ENCODE data around the gene NCAPG2.

The NCAPG2 gene

DNA sequence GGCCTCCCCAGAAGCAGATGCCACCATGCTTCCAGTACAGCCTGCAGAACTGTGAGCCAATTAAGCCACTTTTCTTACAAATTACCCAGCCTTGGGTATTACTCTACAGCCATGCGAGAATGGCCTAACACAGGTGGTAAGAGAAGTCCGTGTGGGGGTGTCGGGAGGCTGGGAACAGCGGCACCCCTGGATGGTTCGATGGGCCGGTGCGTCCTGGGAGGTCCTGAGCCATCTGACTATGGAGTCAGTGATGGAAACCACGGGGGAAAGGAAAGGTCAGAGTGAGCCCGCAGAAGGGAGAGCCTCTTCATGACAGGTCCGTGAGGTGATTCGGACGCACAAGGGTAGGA is 114.4 kb downstream of the NCAPG2 start:
- in situ Hi-C loops (cut with MboI; ENCODE audit: low sequenced_read_pairs) = no loop called here
- H3K27me3 ChIP-seq (ENCODE audit: low read depth) = peaks cover 12% of the 10 kb centered on the region
- H3K36me3 ChIP-seq (replicated peaks) = no peaks in the 10 kb centered on the region
- no peaks in the 10 kb centered on the region for H3K9me3 ChIP-seq
- no peaks in the 10 kb centered on the region for H3K4me1 ChIP-seq
- H3K4me3 ChIP-seq = no peak overlapping the region
- no peak for DNase-seq (ENCODE audit: low spot score in 2 of 2)

DNA sequence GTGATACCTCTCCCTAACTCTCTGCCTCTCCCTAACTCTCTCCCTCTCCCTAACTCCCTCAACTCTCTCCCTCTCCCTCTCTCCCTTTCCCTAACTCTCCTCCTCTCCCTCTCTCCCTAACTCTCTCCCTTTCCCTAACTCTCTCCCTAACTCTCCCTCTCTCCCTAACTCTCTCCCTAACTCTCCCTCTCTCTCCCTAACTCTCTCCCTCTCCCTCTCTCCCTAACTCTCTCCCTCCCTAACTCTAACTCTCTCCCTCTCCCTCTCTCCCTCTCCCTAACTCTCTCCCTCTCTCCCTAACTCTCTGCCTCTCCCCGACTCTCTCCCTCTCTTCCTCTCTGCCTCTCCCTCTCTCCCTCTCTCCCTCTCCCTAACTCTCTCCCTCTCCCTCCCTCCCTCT is 115.0 kb downstream of the NCAPG2 start:
- in situ Hi-C loops (cut with MboI; ENCODE audit: low sequenced_read_pairs) = no loop called here
- Histone ChIP-seq H3K27me3 (ENCODE audit: low read depth) (peaks cover 12% of the 10 kb centered on the region), H3K9me3 (no peaks in the 10 kb centered on the region), H3K4me3 (no peak overlapping the region), H3K4me1 (no peaks in the 10 kb centered on the region), H3K36me3 (replicated peaks) (no peaks in the 10 kb centered on the region)
- no peak for DNase-seq (ENCODE audit: low spot score in 2 of 2)

DNA sequence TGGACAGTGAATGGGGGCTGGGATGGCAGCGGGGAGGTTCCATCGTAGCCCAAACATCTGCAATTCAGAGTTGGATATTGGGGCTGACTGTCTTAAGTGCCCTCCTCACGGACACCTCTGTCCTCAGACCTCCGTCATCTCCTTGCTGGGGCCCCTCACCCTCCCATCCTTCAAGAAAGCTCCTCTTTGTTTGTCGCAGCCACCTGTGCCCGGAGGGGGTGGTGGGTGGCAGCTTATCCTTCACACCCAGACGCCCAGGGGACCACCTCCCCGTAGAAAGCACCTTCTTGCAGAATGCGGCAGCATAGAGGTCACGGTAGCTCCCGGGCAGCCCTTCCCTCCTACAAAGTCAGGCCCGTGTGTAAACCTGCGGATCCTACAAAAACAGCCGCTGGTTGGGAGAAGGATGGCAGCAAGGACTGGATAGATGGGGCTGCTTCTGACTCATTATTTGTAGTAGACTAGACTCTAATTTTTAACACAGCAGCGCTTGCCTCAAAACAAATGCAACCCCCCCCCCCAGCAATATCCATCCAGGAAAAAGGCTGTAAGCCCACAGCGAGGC is 115.6 kb downstream of the NCAPG2 start:
- no peaks in the 10 kb centered on the region for H3K36me3 ChIP-seq (replicated peaks)
- H3K4me1 ChIP-seq = no peaks in the 10 kb centered on the region
- H3K9me3 ChIP-seq = no peaks in the 10 kb centered on the region
- no peak overlapping the region for H3K4me3 ChIP-seq
- in situ Hi-C loops (cut with MboI; ENCODE audit: low sequenced_read_pairs) = no loop called here
- H3K27me3 ChIP-seq (ENCODE audit: low read depth) = peaks cover 15% of the 10 kb centered on the region
- DNase-seq (ENCODE audit: low spot score in 2 of 2) = no peak

DNA sequence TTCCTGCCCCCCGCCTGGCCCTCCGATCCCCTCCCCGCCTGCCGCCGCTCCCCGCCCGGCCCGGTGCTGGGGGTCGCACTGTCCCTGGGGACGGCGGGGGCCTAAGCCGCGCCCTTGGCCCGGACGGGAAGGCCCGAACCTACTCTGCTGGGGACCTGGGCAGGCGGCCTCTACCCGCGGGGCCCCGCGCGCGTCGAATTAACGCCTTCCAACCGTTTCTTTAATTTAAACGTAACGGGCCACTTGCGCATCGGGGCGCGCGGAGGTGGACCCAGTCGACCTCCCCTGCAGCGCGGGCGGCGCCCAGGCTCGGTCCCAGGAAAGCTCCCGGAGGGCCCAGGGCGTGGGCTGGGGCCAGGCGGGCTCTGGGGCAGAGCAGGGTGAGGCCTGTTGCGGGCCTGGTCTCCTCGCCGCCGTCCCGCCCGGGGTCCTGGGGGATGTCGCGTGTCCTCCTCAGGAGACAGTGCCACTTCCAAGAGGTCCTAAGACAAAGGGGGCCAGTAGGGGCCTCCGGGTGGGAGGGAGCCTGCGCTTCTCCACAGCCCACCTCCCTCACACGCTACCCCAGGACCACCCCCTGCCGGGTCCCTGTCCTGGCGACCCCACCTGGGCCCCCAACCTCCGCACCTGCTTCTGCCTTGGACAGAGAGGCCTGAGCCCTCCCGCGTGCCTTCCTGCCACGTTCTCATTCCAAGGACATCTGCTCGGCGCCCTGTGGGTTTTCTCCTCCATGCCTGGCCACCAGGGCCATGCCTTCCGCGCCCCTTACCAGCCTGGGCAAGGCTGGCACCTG is 116.3 kb downstream of the NCAPG2 start:
- Histone ChIP-seq H3K27me3 (ENCODE audit: low read depth) (peaks cover 15% of the 10 kb centered on the region), H3K4me1 (no peaks in the 10 kb centered on the region), H3K9me3 (no peaks in the 10 kb centered on the region), H3K4me3 (no peak overlapping the region), H3K36me3 (replicated peaks) (no peaks in the 10 kb centered on the region)
- in situ Hi-C loops (cut with MboI; ENCODE audit: low sequenced_read_pairs) = no loop called here
- no peak for DNase-seq (ENCODE audit: low spot score in 2 of 2)

DNA sequence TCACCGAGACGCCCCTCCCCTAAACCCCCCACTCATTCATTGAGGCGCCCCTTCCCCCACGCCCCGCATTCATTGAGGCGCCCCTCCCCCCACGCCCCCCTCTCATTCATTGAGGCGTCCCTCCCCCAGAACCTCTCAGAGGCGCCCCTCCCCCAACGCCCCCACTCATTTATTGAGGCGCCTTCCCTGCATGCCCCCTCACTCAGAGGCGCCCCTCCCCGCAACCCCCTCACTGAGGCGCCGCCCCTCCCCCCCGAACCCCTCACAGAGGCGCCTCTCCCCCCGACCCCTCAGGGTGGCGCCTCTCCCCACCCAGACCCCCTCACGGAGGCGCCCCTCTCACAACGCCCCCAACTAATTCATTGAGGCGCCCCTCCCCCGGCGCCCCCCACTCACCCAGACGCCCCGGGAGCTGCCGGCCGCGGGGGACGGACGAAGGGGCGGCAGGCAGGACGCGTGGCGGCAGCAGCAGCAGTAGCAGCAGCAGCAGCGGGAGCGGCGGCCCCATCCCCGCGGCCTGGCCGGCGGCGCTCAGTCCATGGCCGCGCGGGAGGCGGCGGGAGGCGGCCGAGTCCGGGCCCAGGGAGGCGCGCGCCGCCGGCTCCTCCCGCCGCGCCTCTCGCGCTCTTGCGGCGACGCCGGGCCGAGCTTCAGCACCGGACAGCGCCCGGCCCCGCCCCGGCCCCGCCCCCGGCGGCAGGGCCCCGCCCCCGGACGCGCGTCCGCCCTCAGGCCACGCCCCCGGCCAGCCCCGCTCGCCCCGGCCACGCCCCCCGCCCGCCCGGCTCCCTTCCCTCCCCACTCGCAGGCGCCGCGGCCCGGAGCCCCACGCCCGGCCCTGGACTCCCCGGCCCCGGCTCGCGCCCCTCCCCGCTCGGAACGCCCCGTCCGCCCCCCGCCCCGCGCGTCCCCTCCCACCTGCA is 117.2 kb downstream of the NCAPG2 start, which contains the start of gene PTPRN2:
PTPRN2 (minus strand) TSS at position 662 of the 923 bp plus-strand sequence.
- DNase-seq (ENCODE audit: low spot score in 2 of 2) = peak; percentile 62 to 76
- H3K9me3 ChIP-seq = no peaks in the 10 kb centered on the region
- in situ Hi-C loops (cut with MboI; ENCODE audit: low sequenced_read_pairs) = no loop called here
- no peaks in the 10 kb centered on the region for H3K4me1 ChIP-seq
- no peak within 1 kb of the TSS for H3K4me3 ChIP-seq
- H3K27me3 ChIP-seq (ENCODE audit: low read depth) = peaks cover 15% of the 10 kb centered on the region
- no peaks in the 10 kb centered on the region for H3K36me3 ChIP-seq (replicated peaks)

DNA sequence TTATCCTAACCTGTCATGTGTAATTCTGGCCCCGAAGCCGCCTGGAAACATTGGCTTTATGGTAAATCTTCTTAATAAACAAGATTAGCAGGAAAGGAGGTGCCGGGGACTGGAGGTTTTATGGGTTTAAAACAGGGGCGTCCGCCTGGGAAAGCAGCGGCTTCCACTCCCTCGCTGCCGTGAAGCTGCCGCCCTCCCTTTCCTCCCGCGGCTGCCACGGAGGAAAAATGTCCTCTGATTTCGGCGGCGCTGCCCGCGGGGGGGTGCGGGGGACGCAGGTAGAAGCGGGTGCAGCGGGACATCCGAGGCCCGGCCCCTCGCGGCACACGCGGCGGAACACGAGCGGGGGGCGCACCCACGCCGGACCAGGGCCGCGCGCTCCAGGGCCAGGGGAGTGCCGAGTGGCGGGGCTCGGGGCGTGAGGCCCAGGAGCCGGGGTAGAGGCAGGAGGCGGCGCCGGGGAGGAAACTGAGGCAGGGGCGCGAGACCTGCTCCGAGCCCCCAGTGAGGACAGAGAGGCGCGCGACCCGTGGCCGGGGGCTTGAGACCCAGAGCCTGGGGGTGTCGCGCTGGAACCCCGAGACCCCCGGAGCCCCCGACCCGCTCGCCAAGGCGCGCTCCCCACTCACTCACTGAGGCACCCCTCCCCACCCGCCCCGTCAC is 118.0 kb downstream of the NCAPG2 start:
- no peaks in the 10 kb centered on the region; the same call in 1 of the 2 replicates for H3K9me3 ChIP-seq
- H3K4me3 ChIP-seq = no peak overlapping the region
- in situ Hi-C loops (cut with MboI; ENCODE audit: low sequenced_read_pairs) = no loop called here
- H3K4me1 ChIP-seq = no peaks in the 10 kb centered on the region
- DNase-seq (ENCODE audit: low spot score in 2 of 2) = no peak
- no peaks in the 10 kb centered on the region for H3K36me3 ChIP-seq (replicated peaks)
- peaks cover 15% of the 10 kb centered on the region for H3K27me3 ChIP-seq (ENCODE audit: low read depth)

DNA sequence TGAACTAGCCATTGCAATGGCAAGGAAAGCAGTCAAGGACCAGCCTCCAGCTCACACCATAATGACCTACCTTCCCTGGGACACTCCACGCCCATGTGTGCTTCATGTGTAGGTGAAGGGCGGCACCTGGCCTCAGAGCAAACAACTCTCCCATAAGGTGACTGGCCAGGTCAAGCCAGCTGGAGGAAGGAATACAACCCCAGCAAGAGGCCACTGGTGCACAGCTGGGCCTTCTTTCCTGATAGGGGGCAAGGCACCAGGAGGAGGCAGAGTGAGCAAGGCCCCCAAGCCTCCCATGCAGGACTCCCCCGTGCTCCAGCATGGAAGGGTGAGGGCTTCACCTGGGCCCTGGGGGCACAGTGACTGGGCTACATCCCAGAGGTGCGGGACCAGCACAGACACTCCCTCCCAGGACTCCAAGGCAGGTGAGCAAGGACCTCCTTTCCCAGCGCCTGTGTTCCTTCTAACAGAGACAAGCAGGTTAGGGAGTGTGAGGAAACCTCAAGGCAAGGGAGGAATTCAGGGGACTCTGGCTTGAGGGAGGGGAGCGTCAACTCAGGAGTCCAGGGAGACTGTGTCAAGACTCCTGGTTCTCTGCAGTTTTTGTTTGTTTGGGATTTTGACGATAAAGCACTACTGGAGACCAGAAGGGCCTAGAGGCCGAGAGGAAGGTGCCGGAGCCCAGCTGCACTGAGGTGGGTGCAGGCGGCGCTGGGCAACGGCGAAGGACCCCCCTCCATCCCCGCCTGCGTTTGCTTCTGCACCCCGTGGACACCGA is 118.7 kb downstream of the NCAPG2 start:
- Histone ChIP-seq H3K27me3 (ENCODE audit: low read depth) (peaks cover 15% of the 10 kb centered on the region), H3K9me3 (no peaks in the 10 kb centered on the region; the same call in 1 of the 2 replicates), H3K4me1 (no peaks in the 10 kb centered on the region), H3K4me3 (no peak overlapping the region), H3K36me3 (replicated peaks) (no peaks in the 10 kb centered on the region)
- DNase-seq (ENCODE audit: low spot score in 2 of 2) = no peak
- in situ Hi-C loops (cut with MboI; ENCODE audit: low sequenced_read_pairs) = no loop called here

DNA sequence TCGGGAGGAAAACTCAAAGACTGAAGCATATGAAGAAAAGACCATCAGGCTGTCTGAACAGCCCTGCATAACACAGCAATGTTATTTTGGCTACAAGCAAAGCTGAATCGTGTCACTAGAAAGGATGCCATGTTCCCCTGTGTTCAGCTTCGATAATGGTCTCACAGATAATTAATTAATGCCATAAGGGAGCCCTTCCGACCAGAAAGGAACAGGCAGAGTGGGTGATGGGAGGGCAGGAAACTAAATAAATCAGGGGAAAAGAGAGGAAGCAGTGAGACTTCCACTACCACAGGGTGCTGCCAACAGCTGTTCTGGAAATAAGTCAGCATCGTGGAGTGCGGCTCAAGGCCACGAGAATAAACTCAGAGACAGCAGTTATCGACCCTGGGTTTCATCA is 120.2 kb downstream of the NCAPG2 start:
- Histone ChIP-seq H3K9me3 (no peaks in the 10 kb centered on the region; the same call in 1 of the 2 replicates), H3K27me3 (ENCODE audit: low read depth) (peaks cover 15% of the 10 kb centered on the region), H3K4me1 (no peaks in the 10 kb centered on the region), H3K4me3 (no peak overlapping the region), H3K36me3 (replicated peaks) (no peaks in the 10 kb centered on the region)
- no peak for DNase-seq (ENCODE audit: low spot score in 2 of 2)
- in situ Hi-C loops (cut with MboI; ENCODE audit: low sequenced_read_pairs) = no loop called here

DNA sequence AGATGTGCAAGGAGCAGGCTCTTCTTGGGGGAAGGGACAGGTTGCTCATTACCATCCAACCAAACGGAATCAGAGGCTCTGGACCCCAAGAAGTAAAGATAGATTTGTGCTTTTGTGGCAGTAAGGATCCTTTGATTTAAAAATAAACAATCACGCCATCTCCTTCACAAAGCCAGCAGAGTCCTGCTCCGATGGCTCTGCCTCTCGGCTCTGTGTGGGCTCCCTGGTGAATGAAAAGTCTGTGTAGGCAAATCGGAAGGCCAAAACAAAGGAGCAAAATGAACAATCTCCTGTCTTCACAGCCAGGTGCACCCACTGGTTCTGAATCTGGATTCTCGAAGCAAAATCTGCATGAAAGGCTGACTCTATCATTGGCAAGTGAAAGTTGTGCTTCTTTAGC is 120.8 kb downstream of the NCAPG2 start:
- no peaks in the 10 kb centered on the region for H3K4me1 ChIP-seq
- no peaks in the 10 kb centered on the region; the same call in 1 of the 2 replicates for H3K9me3 ChIP-seq
- no peaks in the 10 kb centered on the region for H3K36me3 ChIP-seq (replicated peaks)
- H3K4me3 ChIP-seq = no peak overlapping the region
- no peak for DNase-seq (ENCODE audit: low spot score in 2 of 2)
- H3K27me3 ChIP-seq (ENCODE audit: low read depth) = peaks cover 14% of the 10 kb centered on the region
- in situ Hi-C loops (cut with MboI; ENCODE audit: low sequenced_read_pairs) = no loop called here

DNA sequence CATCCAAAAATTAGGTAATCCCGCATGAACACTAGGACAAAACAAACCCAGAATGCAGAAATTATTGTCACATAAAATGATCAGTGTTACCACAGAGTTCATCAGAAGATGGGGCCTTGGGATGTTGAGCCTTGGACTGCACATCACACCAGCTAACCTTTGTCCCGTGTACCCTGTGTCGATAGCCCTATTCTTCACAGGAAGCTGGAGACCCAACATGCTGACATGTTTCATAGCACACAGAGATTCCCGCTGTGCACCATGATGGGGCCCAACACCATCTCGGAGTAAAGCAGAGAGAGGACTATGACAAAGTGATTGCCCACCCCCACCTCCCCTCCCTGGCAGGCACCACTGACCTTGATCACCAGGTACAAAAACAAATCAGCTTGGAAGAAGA is 121.5 kb downstream of the NCAPG2 start:
- H3K27me3 ChIP-seq (ENCODE audit: low read depth) = peaks cover 10% of the 10 kb centered on the region
- no peaks in the 10 kb centered on the region for H3K36me3 ChIP-seq (replicated peaks)
- no peaks in the 10 kb centered on the region; the same call in 1 of the 2 replicates for H3K9me3 ChIP-seq
- no peaks in the 10 kb centered on the region for H3K4me1 ChIP-seq
- in situ Hi-C loops (cut with MboI; ENCODE audit: low sequenced_read_pairs) = no loop called here
- no peak overlapping the region for H3K4me3 ChIP-seq
- no peak for DNase-seq (ENCODE audit: low spot score in 2 of 2)

DNA sequence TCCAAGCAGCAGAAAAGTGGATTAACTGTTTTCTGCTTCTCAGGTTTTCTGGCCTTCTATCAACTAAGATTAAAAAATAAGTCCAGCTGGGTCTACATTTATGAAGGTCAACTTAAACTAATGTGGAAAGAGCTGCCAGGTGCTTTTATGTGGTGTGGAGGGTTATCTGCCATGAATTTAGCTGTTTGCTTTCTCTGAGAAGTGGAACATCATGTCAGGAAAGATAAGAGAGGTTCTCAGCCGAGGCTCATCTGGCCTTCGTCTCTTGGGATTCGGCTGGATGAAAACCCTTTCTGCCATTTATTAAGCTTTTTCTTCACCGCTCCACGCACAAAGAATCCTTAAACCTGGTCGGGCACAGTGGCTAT is 122.5 kb downstream of the NCAPG2 start:
- DNase-seq (ENCODE audit: low spot score in 2 of 2) = no peak
- H3K4me1 ChIP-seq = no peaks in the 10 kb centered on the region
- H3K9me3 ChIP-seq = no peaks in the 10 kb centered on the region; the same call in 1 of the 2 replicates
- no peaks in the 10 kb centered on the region for H3K36me3 ChIP-seq (replicated peaks)
- no peak overlapping the region for H3K4me3 ChIP-seq
- H3K27me3 ChIP-seq (ENCODE audit: low read depth) = peaks cover 10% of the 10 kb centered on the region
- in situ Hi-C loops (cut with MboI; ENCODE audit: low sequenced_read_pairs) = no loop called here

DNA sequence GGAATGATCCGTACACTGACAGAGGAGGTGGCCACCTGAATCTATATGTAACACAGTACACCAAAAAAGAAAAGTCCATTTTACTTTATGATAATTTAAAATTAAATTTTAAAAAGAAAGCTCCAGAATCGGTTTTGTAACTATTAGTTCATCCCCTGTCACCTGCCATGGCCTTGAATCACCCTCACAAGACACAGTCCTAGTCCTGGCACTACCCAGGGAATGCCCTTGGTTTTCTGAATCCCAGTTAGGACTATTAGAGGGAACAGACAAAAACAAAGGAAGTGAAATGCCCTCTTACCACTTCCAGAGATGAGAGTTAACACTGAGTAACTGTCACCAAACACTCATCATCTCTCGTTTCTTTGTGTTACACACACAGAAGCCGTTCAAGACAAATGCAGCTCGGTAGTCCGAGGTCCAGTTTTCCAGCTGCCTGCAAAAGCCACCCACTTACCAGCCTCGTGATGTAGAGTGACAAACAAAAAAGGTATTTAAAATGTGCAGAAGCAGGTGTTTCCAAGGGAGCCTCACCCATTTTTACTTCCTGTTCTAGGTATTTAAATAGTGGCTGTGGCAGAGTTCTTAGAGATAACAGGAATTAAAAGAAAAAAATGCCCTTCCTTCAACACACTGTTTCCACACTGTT is 123.0 kb downstream of the NCAPG2 start:
- no peaks in the 10 kb centered on the region; the same call in 1 of the 2 replicates for H3K9me3 ChIP-seq
- H3K27me3 ChIP-seq (ENCODE audit: low read depth) = peaks cover 7% of the 10 kb centered on the region
- no peak overlapping the region for H3K4me3 ChIP-seq
- H3K36me3 ChIP-seq (replicated peaks) = no peaks in the 10 kb centered on the region
- H3K4me1 ChIP-seq = no peaks in the 10 kb centered on the region
- no peak for DNase-seq (ENCODE audit: low spot score in 2 of 2)
- in situ Hi-C loops (cut with MboI; ENCODE audit: low sequenced_read_pairs) = no loop called here

Data from HAP-1 (cell line).